HG02610 (cell line): ENCODE results near the gene CAMTA1.

Experiments used
- ATAC-seq: cut with Tn5 transposase; IDR thresholded peaks from one replicate; pipeline ENCODE4 v1.9.1; 2021; ENCODE audit warnings: mild to moderate bottlenecking, moderate library complexity; ENCODE audit not compliant: unreplicated experiment

The CAMTA1 gene

DNA sequence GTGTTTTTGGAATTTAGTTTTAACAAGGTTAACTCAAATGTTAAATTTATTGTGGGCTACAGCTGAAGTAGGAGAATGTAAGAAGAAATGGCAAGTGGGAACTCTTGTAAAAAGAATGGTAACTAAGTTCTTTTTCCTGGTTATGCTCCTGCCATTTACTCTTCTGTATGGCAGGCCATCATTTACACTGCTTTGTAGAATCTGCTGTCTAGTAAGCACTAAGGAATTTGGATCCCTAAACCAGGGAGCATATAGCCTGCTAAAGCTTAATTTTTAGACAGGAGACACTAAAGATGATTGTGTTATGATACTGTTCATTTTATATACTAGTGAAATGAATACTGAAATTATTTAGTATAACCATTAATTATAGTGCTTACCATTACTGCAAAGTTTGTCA lies 85.3 kb downstream of the CAMTA1 start:
- ATAC-seq, result no peak

DNA sequence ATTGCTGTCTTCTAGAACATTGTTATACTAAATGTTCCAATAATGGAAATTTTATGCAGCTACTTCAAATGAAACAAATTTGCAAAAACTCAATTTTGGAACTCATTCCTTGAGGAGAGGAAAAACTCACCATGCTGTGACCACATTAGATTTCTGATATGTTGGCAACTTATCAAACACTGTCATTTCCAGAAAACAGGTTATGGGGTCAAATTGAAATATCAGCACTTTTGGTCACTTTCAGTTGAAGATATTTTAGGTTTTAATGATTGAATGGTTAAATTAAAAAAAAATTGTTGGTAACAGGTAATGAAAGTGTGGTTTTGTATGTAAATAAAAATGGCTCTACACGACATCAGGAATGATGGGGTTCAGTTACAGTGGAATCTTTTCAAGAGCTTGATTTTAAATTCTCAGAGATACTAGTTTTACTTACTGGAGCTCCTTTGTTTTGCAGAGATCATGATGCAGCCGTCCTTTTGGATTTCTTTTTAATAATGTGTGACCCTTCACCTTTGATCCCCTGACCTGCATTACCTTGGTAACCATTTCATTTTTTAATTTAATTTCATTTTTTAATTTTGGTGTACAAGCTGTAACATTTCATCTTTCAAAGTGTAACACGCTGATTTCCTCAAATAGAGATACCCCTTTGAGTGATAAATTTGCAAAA lies 86.2 kb downstream of the CAMTA1 start:
- ATAC-seq, result no peak

DNA sequence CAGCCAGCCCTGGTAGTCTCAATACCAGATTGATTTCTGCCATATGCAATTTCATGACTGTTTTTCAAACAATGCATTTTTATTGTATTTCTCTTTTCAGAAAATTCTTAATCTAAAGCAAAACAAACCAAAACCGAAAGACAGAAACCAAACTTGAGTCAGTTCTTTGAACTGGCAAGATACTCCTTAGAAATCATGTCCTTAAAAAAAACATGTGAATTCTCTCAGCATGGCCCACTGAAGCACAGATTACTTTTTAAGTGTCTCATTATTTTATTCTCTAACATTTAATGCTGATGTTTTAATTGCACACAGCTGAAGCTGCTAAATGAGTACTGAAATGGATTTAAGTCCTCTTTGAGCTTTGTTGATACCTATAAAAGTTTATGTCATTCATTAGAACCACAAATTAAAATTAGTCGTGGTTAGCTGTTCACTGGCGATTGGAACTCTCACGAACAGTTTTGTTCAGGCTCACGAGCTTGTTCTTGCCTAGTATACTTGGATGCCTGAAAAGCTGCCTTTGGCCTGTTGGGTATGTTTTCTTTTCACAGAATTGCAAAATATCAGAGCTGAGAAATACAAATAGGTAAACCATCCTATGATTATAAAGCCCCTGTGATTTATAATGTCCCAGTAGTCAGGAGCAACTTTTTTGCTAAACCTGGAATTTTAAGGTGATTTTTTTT lies 87.5 kb downstream of the CAMTA1 start:
- no peak for ATAC-seq

DNA sequence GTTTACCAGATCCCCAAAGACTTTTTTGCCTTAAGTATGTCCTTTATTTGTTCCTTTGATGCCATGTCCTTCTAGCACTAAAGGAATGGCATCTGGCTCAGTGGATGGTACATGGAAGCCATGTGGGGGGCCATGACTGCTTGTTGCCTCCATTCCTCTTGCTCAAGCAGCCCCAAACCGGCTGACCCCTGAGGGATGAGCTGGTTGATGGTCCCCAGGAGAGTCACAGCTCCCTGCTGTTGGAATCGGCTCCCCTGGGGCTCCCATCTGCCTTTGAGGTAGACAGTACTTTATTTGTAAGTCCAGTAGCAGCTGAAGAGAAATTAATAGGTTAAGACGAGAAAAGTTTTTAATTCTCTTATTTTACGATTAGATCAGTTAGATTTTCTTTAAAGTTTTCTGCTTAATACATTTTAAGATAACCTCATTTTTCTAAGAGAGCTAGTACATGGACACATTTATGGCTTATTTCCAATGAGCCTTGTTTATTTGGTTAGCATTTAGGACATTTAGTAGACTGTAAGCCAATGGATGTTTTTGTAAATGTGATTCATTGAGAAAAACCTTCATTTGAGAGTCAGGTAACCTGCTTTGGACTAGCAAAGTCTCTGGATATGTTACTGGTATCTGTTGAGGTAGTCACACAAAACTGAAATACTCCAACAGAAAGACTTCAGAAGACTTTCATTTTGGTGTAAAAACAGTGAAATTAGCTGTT lies 88.2 kb downstream of the CAMTA1 start:
- no peak for ATAC-seq

DNA sequence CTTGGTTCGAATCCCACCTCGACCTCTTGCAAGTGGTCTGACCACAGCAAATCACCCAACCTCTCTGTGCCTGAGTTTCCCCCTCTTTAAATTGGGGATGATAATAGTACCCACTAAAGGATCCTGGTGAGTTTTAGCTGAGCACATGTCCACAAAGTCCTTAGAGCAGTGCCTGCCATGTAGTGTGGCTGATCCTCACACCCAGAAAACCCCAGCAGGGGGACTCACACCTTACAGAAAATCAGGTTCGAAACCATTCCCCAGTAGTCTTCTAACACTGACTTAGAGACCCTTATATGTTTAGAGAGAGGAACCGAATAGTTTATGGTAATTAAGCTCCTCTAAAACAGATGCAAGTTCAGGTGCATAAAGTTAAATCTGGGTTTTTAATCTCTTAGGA lies 89.0 kb downstream of the CAMTA1 start:
- no peak for ATAC-seq

DNA sequence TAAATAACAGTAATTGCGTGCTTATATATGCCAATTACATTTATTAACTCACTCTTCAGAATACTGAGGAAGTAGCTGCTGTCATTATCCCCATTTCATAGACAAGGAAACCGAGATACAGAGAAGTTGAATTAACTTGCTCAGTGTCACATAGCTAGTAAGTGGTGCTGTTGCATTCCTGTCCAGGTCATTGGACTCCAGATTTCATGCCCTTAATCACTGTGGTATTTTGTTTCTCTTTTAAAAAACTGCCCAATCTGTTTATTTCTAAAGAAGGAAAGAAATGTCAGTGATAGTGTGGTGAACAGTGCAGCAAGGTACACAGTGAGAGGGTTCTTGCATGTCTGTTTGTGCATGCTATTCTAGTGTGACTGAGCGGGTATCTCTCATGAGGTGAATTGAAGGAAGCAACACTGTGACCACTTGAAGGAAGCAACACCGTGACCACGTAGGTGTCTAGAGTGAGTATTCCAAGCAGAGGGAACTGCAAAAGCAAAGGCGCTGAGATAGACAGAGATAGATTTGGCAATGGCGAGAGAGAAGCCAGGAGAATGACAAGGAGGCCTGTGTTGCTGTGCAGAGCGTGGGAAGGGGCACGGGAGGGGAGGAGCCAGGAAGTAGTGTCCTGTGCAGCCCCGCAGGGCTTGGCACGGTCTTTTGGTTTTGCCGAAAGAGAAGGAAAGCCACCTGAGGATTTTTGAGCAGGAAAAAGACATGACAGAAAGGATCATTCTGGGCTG lies 95.9 kb downstream of the CAMTA1 start:
- no peak for ATAC-seq

DNA sequence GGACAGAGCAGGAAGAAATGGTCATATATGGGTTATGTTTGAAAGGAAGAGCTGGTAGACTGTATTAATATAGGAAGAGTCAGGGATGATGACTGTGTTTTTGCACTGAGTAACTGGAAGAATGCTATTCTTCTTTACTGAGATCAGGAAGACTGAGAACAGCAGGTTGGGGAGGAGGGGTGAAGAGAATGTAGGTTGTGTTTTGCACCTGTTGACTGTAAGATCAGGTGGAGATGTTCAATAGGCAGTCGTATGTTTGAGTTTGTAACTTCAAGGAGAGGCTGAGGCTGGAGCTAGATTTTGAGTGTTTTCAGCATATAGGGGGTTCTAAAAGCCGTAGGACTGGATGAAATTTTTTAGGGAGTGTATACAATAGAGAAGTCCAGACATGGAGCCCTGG lies 97.2 kb downstream of the CAMTA1 start:
- ATAC-seq, result no peak

DNA sequence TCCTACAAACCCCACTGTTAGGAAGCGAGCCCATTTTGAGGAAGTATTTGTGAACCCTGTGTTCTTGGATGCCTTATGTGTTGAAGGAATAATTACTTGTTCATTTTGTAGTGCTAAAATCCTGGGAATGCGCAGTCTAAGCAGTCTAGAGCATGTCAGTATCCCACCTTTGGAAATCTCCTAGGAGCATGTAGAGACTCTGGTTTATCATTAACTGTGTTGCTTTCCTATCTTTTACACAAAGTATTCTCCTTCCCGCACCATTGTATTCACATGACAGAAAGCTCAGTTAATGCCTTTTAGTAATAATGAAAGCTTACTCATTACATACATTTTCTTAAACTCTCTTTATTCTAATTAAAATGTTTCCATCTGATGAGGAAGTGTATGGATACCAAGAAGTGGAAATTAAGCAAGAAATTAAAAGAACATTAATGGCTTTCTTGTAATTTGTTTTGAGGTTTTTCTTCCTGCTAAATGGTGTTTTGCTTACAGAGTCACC lies 99.4 kb downstream of the CAMTA1 start:
- no peak for ATAC-seq

DNA sequence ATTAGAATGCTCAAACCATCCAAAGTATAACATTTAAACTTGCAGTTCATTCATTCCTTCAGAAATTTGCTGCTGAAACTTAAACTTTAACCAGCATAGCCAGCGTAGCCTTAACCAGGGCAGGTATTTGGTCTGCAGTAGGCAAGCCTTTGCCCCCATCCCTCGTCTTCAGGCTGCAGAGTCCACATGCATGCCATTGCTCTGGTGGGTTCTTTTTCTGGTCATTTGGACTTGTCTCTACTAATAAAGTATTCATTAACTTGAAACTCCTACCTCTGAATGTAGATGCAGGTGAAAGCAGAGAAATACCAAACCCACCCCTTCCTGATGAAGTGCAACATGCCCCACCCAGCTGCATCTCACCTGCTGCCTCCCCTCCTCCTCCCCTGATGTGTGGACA lies 100.2 kb downstream of the CAMTA1 start:
- ATAC-seq, result no peak

DNA sequence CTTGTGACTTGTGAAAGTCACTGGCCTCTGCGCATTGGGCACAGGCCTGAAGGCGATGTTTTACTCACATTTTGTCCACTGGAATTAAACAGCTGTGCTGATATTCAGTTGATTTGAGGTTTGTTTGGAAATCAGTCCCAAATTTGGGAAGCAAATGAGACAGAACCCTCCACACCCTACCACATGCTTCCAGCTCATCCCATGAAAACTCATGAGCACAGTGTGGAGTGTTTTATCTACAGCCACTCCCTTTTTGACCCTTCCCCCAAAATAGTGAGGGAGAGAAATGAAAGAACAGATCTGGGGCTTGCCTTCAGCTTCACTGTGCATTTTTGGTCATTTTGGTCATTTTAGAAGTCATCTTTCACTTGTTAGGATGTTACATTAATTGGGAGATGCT lies 101.3 kb downstream of the CAMTA1 start:
- ATAC-seq, result no peak

DNA sequence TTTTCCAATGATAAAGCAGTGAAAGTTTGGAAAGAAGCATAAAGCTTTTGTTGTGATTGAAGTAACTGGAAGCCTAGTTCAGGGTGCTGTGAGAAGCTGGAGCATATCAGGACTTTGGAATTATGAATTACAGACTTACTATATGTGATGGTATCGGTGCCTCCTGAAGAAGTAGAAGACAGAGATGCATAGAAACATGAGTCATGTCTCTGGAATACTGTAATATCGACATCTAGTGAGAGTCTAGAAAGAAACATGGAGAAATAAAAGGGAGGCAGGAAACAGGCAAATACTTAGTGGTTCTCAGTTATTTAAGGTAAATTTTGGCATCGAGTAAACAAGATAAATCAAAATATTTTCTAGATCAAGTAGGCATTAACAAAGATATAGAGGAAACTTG lies 103.0 kb downstream of the CAMTA1 start:
- no peak for ATAC-seq

DNA sequence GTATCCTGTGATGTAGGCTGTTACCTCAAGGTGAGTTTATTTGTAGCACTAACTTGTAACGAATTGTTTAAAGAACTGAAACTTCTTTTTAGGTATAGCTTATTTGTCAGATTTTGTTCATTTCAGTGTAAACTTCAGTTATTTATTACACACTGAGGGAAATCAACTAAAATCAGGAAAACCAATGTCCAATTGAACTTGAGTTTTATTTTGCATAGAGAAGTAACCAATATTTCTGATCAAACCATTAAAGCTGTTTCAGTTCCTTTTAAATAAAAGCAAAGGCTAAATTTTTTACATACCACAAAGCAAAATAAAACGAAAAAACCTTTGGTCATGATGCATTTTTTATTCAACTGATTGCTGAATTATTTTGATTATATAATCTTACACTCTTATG lies 103.6 kb downstream of the CAMTA1 start:
- ATAC-seq, result no peak

DNA sequence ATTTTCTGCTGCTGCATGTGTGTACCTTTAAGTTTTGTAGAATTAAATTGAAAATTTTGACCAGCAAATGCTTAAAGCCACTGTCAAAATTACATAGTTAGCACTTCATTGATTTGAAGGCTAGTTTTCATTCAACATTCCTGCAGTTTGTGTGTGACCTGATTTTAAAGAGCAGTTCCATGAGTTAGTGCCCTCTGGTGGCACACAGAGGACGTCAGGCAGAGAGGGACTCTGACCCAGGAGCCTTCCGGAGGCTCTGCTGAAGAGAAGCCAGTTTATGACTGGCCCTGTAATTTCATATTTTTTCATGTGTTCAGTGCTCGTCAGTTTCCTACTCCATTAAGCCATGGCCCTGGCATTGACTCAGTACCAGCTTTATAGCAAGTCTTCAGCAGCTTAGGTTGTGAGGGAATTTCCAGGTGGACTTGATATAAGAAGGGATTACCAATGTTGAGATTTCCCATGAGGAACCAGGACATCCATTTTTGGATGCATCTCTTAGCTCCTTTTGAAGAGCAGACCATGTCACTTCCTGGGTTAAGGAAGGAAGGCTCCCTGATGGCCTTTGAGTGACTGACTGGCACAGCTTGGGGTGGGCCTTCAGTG lies 104.7 kb downstream of the CAMTA1 start:
- ATAC-seq, result no peak

DNA sequence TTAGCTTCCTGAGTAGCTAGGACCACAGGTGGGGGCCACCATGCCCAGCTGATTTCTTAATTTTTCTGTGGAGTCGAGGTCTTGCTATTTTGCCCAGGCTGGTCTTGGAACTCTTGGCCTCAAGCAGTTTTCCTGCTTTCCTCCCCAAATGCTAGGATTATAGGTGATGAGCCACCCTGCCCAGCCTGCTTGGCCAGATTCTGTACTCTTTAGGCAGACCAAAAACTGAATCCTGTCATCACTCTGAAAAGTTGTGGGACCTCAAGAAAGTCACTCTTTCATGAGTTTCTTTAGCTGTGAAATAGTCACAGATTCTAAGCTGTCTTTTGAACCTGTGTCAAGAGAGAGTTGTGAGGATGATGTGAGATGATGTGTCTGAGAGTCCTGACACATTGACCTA lies 105.4 kb downstream of the CAMTA1 start:
- ATAC-seq, result no peak

DNA sequence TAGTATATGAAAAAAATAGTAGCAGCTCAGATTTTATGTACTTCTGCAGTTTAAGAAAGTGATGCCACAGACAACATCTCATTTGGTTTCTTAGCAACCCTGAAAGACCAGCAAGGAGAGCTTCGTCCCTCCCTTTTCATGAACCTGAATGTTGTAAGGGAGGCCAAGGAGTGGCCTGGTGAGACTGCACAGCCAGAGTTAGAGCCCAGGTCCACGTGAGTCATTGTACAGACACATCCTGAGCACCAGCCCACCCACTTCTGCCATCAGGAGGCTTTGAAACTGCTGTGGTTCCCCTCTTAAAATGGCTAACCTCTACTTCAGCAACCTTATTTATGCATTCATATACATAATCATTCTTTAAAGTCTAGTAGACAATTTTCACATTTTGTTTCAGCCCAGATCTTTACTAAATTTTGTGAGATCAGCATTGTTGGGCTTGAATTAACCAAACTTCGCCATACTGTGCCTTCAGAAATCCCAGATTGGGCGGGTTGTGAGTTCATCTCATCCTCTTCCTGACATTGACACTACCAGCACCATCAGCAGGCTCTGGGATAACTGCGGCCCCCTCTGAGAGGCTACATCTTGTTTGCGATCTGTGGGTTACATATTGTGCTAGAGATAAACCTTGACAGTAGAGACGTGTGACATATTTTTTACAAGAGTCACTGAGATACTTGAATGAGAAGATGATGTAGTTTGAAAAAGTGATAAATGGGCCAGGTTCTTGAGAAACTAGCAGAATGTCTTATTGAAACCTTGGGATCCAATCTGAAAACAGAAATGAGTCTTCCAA lies 106.7 kb downstream of the CAMTA1 start:
- no peak for ATAC-seq

DNA sequence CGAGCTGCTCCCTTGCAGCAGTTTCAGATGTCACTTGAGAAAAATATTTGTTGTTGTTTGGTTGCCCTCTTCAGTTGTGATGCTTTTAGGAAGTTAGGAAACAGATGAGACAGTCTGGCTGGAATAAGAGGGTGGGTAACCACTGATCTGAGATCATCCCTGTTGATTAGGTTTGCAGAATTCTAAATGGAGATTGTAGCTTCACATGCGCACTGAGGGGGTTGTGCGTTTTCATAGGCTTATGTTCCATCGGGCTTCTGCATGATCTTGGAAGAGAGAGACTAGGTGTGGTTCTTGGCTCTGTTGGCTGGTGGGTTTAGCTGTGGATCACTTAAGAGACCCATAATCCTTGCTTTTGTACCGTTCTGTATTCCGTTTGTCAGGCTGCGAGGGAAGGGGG lies 108.1 kb downstream of the CAMTA1 start:
- no peak for ATAC-seq

DNA sequence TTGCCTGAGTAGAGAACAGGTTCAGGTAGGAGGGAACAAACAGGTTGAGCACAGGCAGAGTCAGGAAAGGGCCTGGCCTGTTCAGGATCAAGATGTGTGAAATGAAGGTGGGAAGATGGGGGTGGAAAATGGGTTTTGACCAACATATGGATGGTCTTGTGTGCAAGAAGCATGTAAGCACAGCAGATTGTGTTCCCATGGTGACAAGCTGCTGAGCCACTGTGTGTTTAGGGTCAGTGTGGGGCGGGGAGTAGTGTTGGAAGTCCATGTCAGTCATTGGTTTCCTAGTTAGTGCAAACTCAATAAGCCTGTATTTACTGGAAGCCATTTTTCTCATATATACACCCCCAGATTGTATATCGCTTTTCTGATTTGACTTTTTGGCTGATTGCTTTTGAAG lies 111.9 kb downstream of the CAMTA1 start:
- no peak for ATAC-seq

DNA sequence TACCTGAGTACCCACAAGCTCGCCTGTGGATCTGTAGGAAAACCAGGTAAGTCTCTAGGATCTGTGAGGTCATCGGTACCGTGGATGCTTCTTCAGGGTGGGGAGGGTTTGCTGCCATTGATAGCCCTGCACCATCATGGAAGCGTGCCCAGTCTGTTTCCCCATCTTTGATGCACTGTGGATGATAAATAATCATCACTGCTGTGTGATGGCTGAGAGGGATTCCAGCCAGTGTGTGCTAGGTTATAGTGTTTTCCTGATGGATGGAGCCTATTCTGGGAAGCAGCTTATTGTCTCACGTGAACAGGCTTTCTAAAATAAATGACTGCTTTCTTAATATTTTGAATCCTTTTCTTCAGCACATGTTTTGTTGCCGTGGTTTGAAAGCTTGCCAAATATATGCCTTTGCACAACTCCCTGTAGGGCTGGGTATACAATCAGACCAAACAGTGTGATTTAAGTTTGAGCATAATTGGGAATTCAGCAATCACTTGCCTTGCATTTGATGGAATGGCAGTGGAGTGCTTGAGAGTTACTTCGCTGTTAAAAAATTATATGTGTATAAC lies 113.8 kb downstream of the CAMTA1 start:
- ATAC-seq, result no peak

DNA sequence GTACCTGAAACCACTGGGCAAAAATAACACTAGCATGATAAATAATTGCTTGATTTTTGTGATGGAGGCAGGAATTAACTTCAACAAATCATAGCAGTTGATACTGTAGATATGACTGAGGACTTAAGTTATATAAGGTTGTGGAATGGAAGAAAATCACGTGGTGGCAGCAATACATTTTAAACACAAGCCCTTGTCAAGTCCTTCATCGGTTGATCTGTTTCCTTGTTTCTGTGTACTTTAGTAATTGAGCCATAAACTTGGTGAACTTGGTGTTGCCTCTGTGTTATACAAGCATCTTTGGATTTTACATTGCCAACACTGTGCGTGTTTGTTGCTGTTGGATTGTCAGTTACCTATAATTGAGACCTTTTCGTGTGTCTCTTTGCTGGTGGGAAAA lies 114.4 kb downstream of the CAMTA1 start:
- no peak for ATAC-seq

DNA sequence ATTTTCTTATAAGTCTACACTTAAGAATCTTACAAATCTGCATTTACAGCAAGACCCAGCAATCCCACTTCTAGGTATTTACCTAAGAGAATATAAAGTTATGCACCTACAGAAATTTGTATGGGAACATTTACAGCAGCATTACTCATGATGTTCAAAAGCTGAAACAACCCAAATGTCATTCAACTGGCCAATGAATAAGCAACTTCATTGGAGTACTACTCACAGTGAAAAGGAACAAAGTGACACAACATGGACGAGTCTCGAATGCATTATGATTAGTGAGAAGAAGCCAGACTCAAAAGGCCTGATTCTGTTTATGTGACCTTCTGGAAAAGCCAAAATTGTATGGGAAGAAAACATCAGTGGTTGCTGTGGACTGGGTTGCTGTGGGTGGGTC lies 116.9 kb downstream of the CAMTA1 start:
- no peak for ATAC-seq
